Esophagus squamous epithelium (tissue), 4 donors: ENCODE data around the gene OR13J1.

Experiments used
- POLR2A ChIP-seq, 4 donors: fragments of 450-650 bp; IDR thresholded peaks; one replicate each; pipeline ENCODE4 v1.6.1; 2017; ENCODE audit warnings: antibody characterized with exemption in 4 of 4, mild to moderate bottlenecking in 4 of 4, moderate library complexity in 3 of 4
- TF ChIP-seq, protein P1 (sequence below), 6 experiments: fragments of 450-650 bp in 4 of 6; fragments of 200-600 bp in 2 of 6; sonication (generic) in 2 of 6; IDR thresholded peaks; one replicate each; pipeline ENCODE4 v1.5.1; 2016 to 2019; ENCODE audit warnings: antibody characterized with exemption in 6 of 6, mild to moderate bottlenecking in 4 of 6, moderate library complexity in 4 of 6

DNA sequence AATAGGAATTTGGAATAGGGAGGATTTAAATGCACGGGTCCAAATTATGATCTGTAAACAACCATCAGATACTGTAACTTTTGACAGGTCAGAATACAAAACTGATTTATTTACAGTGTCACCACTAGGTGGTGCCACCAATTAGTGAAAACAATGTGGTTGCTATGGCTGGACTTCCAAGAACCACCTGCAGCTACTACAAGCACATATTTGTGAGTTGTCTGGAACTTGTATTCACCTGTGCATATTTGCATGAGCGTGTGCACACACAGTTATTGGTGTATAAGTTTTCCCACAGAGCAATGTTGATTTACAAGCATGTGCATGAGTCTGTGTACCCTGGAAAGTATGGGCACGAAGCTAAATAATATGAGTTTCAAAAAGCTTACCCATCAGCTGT, 32.8 kb upstream of the OR13J1 start:
- TF ChIP-seq, protein P1, sequence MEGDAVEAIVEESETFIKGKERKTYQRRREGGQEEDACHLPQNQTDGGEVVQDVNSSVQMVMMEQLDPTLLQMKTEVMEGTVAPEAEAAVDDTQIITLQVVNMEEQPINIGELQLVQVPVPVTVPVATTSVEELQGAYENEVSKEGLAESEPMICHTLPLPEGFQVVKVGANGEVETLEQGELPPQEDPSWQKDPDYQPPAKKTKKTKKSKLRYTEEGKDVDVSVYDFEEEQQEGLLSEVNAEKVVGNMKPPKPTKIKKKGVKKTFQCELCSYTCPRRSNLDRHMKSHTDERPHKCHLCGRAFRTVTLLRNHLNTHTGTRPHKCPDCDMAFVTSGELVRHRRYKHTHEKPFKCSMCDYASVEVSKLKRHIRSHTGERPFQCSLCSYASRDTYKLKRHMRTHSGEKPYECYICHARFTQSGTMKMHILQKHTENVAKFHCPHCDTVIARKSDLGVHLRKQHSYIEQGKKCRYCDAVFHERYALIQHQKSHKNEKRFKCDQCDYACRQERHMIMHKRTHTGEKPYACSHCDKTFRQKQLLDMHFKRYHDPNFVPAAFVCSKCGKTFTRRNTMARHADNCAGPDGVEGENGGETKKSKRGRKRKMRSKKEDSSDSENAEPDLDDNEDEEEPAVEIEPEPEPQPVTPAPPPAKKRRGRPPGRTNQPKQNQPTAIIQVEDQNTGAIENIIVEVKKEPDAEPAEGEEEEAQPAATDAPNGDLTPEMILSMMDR (IDR thresholded peaks at IDR 0.05): peak; percentile 60 to 81 (median 70)
- TF ChIP-seq POLR2A (IDR thresholded peaks at IDR 0.05): no peak
